ENCODE results near the gene SLC1A4.

DNA sequence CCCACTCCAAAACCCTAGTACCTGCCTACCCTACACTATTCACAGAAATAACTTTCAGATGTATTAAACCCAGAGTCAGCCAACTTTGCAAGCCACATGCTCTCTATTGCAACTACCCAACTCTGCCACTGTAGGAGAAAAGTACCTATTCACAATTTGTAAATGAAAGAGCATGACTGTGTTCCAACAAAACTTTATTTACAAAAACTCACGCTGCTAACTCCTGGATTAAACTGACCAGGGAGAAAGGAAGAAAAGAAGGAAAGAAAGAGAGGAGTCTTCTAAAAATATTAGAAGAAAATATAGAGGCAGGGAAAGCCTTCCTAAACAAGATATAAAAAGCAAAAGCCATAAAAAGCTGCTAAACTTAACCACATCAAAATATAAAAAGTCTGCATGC is 24.6 kb downstream of the SLC1A4 start:
- TF ChIP-seq, protein P1, sequence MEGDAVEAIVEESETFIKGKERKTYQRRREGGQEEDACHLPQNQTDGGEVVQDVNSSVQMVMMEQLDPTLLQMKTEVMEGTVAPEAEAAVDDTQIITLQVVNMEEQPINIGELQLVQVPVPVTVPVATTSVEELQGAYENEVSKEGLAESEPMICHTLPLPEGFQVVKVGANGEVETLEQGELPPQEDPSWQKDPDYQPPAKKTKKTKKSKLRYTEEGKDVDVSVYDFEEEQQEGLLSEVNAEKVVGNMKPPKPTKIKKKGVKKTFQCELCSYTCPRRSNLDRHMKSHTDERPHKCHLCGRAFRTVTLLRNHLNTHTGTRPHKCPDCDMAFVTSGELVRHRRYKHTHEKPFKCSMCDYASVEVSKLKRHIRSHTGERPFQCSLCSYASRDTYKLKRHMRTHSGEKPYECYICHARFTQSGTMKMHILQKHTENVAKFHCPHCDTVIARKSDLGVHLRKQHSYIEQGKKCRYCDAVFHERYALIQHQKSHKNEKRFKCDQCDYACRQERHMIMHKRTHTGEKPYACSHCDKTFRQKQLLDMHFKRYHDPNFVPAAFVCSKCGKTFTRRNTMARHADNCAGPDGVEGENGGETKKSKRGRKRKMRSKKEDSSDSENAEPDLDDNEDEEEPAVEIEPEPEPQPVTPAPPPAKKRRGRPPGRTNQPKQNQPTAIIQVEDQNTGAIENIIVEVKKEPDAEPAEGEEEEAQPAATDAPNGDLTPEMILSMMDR (IDR thresholded peaks at IDR 0.05): no peak
- no peak for TF ChIP-seq POLR2AphosphoS5 (IDR thresholded peaks at IDR 0.05; ENCODE audit: low read depth, low read length)
- TF ChIP-seq, protein P2, sequence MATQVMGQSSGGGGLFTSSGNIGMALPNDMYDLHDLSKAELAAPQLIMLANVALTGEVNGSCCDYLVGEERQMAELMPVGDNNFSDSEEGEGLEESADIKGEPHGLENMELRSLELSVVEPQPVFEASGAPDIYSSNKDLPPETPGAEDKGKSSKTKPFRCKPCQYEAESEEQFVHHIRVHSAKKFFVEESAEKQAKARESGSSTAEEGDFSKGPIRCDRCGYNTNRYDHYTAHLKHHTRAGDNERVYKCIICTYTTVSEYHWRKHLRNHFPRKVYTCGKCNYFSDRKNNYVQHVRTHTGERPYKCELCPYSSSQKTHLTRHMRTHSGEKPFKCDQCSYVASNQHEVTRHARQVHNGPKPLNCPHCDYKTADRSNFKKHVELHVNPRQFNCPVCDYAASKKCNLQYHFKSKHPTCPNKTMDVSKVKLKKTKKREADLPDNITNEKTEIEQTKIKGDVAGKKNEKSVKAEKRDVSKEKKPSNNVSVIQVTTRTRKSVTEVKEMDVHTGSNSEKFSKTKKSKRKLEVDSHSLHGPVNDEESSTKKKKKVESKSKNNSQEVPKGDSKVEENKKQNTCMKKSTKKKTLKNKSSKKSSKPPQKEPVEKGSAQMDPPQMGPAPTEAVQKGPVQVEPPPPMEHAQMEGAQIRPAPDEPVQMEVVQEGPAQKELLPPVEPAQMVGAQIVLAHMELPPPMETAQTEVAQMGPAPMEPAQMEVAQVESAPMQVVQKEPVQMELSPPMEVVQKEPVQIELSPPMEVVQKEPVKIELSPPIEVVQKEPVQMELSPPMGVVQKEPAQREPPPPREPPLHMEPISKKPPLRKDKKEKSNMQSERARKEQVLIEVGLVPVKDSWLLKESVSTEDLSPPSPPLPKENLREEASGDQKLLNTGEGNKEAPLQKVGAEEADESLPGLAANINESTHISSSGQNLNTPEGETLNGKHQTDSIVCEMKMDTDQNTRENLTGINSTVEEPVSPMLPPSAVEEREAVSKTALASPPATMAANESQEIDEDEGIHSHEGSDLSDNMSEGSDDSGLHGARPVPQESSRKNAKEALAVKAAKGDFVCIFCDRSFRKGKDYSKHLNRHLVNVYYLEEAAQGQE (IDR thresholded peaks at IDR 0.05; ENCODE audit: insufficient read depth in 1 of 2, low read depth in 2 of 2, low read length in 1 of 2): no peak
- no peak for TF ChIP-seq SIN3A (IDR thresholded peaks at IDR 0.05; ENCODE audit: borderline replicate concordance, insufficient read depth, low read depth, low read length)
- no peak for TF ChIP-seq TCF7L2 (IDR thresholded peaks at IDR 0.05; ENCODE audit: low read depth, low read length)

All from Panc1 (cell line).